Fibroblast of lung (primary cell): Measurements from ENCODE around the gene TXNL4B. TPM values are rescaled to one million over a fixed set of nuclear protein-coding genes. Genes with fewer than 3 reads are reported as not detected.
A peak's percentile ranks its signal among the peaks of the same experiment; 100 is the strongest.

Experiments
- DNase-seq, 2 donors: peaks; one replicate each; pipeline versions ENCODE4 v3.0.0 to v3.0.0-alpha.2; 2010; ENCODE audit warnings: low read depth in 2 of 2
- H2AFZ ChIP-seq: 2 replicates; pipeline ENCODE4 v1.5.1; 2012; ENCODE audit warnings: low read length, control low read depth, inconsistent platforms
- H3K27ac ChIP-seq: 2 replicates; pipeline ENCODE4 v1.5.1; 2011; ENCODE audit warnings: low read length, control low read depth; ENCODE audit not compliant: insufficient read depth
- H3K27me3 ChIP-seq: 2 replicates; pipeline ENCODE4 v1.5.1; 2011; ENCODE audit warnings: mild to moderate bottlenecking, low read length; ENCODE audit not compliant: control insufficient read depth, insufficient read depth
- H3K36me3 ChIP-seq: 2 replicates; pipeline ENCODE4 v1.5.1; 2011; ENCODE audit warnings: low read length; ENCODE audit not compliant: control insufficient read depth, insufficient read depth
- H3K4me1 ChIP-seq: 2 replicates; pipeline ENCODE4 v1.5.1; 2011; ENCODE audit warnings: low read length; ENCODE audit not compliant: control insufficient read depth, insufficient read depth; ENCODE audit errors: extremely low read depth
- H3K4me2 ChIP-seq: 2 replicates; pipeline ENCODE4 v1.5.1; 2011; ENCODE audit warnings: low read length, control low read depth; ENCODE audit not compliant: insufficient read depth; ENCODE audit errors: extremely low read depth
- H3K4me3 ChIP-seq, 4 experiments: fragments of 200-600 bp in 1 of 4; sonication (generic) in 1 of 4; replicated peaks in 1 of 4; 2 replicates each; pipeline ENCODE4 v1.5.1; 2011 to 2016; ENCODE audit warnings: low read length in 4 of 4, low read depth in 3 of 4, mild to moderate bottlenecking in 3 of 4, control low read depth in 2 of 4, inconsistent platforms in 1 of 4, mixed read lengths in 1 of 4; ENCODE audit not compliant: insufficient read depth in 1 of 4; ENCODE audit errors: control extremely low read depth in 1 of 4
- H3K79me2 ChIP-seq: 2 replicates; pipeline ENCODE4 v1.5.1; 2012; ENCODE audit warnings: mild to moderate bottlenecking, low read length, inconsistent platforms; ENCODE audit not compliant: control insufficient read depth, insufficient read depth
- H3K9ac ChIP-seq: 2 replicates; pipeline ENCODE4 v1.5.1; 2011; ENCODE audit warnings: mild to moderate bottlenecking, low read length, control low read depth; ENCODE audit not compliant: insufficient read depth
- H3K9me3 ChIP-seq: 2 replicates; pipeline ENCODE4 v1.5.1; 2012; ENCODE audit warnings: low read depth, low read length; ENCODE audit not compliant: control insufficient read depth, insufficient read depth
- H4K20me1 ChIP-seq: 2 replicates; pipeline ENCODE4 v1.5.1; 2011; ENCODE audit warnings: low read length; ENCODE audit not compliant: control insufficient read depth, insufficient read depth; ENCODE audit errors: extremely low read depth
- EZH2 ChIP-seq: IDR thresholded peaks from 2 replicates; pipeline ENCODE4 v1.5.1; 2012; ENCODE audit warnings: low read length, control low read depth, mild to moderate bottlenecking; ENCODE audit errors: missing control alignments
- polyA plus RNA-seq, 2 donors: library from polyadenylated mRNA; depleted of rRNA in 1 of 2; stranded (reverse) in 1 of 2; unstranded in 1 of 2; fragments of >200 nt; gene quantifications; 2 replicates each; pipeline ENCODE4 v1.2.1, GENCODE V29; 2011 to 2012; ENCODE audit warnings: missing spikeins in 1 of 2
- total RNA-seq: library from RNA; depleted of rRNA; stranded (reverse); fragments of >200 nt; gene quantifications from 2 replicates; pipeline ENCODE4 v1.2.1, GENCODE V29; 2014
- TF ChIP-seq, protein P1 (sequence below), 2 donors: IDR thresholded peaks in 1 of 2; conservative IDR thresholded peaks in 1 of 2; 1 replicate in 1 of 2; 2 replicates in 1 of 2; pipeline ENCODE4 v1.5.1; 2011 to 2012; ENCODE audit warnings: low read length in 2 of 2, control low read depth in 1 of 2, inconsistent platforms in 1 of 2, low read depth in 1 of 2, mild to moderate bottlenecking in 1 of 2

TXNL4B gene
- total and polyA plus RNA-seq, 2 donors (not counting 1 experiment from before 2014, with no cell fraction given) = 8.3 to 14.5 TPM

DNA sequence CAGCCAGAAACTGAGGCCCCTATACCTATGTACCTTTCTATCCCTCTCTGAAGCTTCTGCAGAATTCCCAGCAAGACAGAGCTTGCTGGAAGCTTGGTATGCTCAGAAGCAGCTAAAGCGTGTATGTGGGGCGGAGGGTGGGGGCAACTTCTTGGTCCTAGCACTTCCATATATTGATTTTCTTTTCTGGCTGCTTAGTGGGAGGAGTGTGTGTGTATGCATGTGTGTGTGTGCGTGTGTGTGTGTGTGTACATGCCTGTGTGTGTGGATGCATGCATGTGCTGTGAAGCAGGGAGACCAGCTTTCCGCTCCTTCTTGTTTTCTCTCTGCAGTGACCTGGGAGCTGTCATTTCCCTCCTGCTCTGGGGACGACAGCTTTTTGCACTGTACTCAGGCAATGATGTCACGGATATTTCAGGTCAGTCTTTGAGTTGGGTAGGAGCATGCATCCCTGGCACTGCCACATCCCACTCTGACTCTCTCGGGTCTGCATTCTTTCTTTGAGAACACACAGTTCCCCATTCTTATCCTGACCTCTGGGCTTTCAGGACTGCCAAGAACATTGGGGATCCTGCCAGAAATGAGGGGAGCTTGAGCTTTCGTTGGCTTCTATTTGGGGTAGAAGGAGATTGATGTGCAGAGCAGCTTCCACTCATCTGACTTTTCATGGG is 19.7 kb downstream of the TXNL4B start:
- Histone ChIP-seq H3K27me3 (no peaks in the 10 kb centered on the region), H4K20me1 (no peaks in the 10 kb centered on the region), H3K9me3 (no peaks in the 10 kb centered on the region), H3K27ac (no peak overlapping the region), H3K79me2 (no peaks in the 10 kb centered on the region), H2AFZ (no peak overlapping the region), H3K4me3 (no peak overlapping the region), H3K9ac (no peak overlapping the region), H3K4me2 (no peak overlapping the region), H3K36me3 (no peaks in the 10 kb centered on the region), H3K4me1 (no peaks in the 10 kb centered on the region)
- TF ChIP-seq, protein P1, sequence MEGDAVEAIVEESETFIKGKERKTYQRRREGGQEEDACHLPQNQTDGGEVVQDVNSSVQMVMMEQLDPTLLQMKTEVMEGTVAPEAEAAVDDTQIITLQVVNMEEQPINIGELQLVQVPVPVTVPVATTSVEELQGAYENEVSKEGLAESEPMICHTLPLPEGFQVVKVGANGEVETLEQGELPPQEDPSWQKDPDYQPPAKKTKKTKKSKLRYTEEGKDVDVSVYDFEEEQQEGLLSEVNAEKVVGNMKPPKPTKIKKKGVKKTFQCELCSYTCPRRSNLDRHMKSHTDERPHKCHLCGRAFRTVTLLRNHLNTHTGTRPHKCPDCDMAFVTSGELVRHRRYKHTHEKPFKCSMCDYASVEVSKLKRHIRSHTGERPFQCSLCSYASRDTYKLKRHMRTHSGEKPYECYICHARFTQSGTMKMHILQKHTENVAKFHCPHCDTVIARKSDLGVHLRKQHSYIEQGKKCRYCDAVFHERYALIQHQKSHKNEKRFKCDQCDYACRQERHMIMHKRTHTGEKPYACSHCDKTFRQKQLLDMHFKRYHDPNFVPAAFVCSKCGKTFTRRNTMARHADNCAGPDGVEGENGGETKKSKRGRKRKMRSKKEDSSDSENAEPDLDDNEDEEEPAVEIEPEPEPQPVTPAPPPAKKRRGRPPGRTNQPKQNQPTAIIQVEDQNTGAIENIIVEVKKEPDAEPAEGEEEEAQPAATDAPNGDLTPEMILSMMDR (conservative IDR thresholded peaks at IDR 0.05 in 1 of 2, IDR thresholded peaks at IDR 0.05 in 1 of 2; ENCODE audit: low read depth in 1 of 2, low read length in 2 of 2) = no peak
- TF ChIP-seq EZH2 = no peak
- DNase-seq = peak in 1 of 2 donors; percentile 56

DNA sequence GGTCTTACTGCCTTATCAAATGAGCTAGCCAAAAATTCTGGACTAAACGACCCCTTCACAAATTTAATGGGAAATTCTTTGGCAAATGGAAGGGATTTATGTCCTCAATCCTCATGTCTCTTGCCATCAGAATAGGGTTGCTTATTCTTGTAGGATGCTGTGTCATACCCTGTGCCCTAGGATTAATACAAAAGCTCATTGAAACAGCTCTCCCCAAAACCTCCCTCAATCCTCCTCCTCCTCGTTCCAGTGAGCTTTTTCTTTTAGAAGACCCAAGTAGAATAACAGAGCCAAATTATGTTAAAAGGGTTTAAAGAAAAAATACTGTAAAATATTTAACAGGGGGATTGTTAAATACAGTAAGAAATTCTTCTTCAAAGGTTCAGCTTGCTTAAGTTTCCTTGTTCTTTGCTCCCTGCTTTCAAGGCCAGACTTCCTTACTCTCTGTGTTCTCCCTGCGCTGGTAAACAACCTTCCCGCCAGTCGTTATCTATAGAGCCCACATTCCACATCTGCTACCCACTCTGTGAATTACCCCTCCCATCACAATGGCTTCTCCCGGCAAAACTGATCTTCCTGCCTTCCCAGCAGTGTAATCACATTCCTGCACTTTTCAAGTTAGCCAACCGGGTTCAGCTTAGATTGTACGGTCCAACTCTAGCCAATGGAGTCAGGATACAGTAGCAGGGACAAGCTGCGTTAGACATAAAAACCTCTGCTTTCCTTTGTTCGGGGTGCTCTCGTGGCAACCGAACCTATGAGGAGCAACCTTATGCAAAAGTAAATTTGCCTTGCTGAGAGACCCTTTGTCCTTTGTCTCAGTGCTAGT is 20.7 kb downstream of the TXNL4B start:
- H4K20me1 ChIP-seq = no peaks in the 10 kb centered on the region
- no peaks in the 10 kb centered on the region for H3K27me3 ChIP-seq

DNA sequence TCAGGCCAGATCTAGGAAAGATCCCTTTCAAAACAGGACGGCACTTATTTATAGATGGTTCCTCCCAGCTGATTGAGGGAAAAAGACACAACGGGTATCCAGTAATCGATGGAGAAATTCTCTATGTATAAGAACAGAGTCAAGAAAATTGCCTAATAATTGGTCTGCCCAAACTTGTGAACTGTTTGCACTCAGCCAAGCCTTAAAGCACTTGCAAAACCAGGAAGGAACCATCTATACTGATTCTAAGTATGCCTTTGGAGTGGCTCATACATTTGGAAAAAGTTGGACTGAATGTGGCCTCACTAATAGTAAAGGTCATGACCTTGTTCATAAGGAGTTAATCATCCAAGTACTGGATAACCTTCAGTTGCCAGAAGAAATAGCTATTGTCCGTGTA is 24.5 kb downstream of the TXNL4B start:
- Histone ChIP-seq H3K9me3 (no peaks in the 10 kb centered on the region), H3K4me2 (no peak overlapping the region), H3K4me1 (no peaks in the 10 kb centered on the region), H2AFZ (no peak overlapping the region), H3K36me3 (no peaks in the 10 kb centered on the region), H3K9ac (no peak overlapping the region), H4K20me1 (no peaks in the 10 kb centered on the region), H3K79me2 (no peaks in the 10 kb centered on the region), H3K27ac (no peak overlapping the region), H3K4me3 (no peak overlapping the region), H3K27me3 (no peaks in the 10 kb centered on the region)
- DNase-seq = no peak
- no peak for TF ChIP-seq EZH2
- TF ChIP-seq, protein P1 (conservative IDR thresholded peaks at IDR 0.05 in 1 of 2, IDR thresholded peaks at IDR 0.05 in 1 of 2; ENCODE audit: low read depth in 1 of 2, low read length in 2 of 2) = no peak

More for the DNA sequence above, 20.7 kb downstream of the TXNL4B start:
- Histone ChIP-seq H3K4me1 (no peaks in the 10 kb centered on the region), H3K4me2 (no peak overlapping the region), H3K79me2 (no peaks in the 10 kb centered on the region), H3K27ac (no peak overlapping the region), H2AFZ (no peak overlapping the region), H3K36me3 (no peaks in the 10 kb centered on the region), H3K9ac (no peak overlapping the region), H3K4me3 (no peak overlapping the region), H3K9me3 (no peaks in the 10 kb centered on the region)
- peak; percentile 23 to 49 for DNase-seq
- TF ChIP-seq, protein P1 (conservative IDR thresholded peaks at IDR 0.05 in 1 of 2, IDR thresholded peaks at IDR 0.05 in 1 of 2; ENCODE audit: low read depth in 1 of 2, low read length in 2 of 2) = no peak
- TF ChIP-seq EZH2 = no peak
